ENCODE measurements around the gene ST14. TPM values are rescaled to one million over a fixed set of nuclear protein-coding genes. Genes with fewer than 3 reads are reported as not detected.

The ST14 gene
- total and polyA plus RNA-seq, 2 donors (not counting 3 experiments of a cell fraction or from before 2014, with no cell fraction given): 0.08 TPM; not detected in 1

GRCh38 chr11:130209128-130209932 is 49.7 kb downstream of the ST14 start:
- no peaks in the 10 kb centered on the region for H3K9me3 ChIP-seq (replicated peaks; ENCODE audit: control insufficient read depth, insufficient read depth, low read length)
- no peaks in the 10 kb centered on the region for H3K79me2 ChIP-seq (ENCODE audit: control insufficient read depth, insufficient read depth, low read length)
- no peaks in the 10 kb centered on the region for H4K20me1 ChIP-seq (replicated peaks; ENCODE audit: control insufficient read depth, extremely low read depth, insufficient read depth, low read length)
- H3K4me3 ChIP-seq (replicated peaks in 1 of 3; ENCODE audit: insufficient read depth in 1 of 3, low read depth in 1 of 3, low read length in 3 of 3): no peak overlapping the region
- CTCF ChIA-PET: no interaction called here
- no peak for TF ChIP-seq GATA2 (IDR thresholded peaks at IDR 0.05; ENCODE audit: insufficient read depth, insufficient read length, low read depth, low read length)
- TF ChIP-seq CTCF (IDR thresholded peaks at IDR 0.05; ENCODE audit: extremely low read depth in 1 of 2, insufficient read depth in 1 of 2, low read depth in 1 of 2, low read length in 2 of 2): no peak
- no peak for TF ChIP-seq POLR2AphosphoS5 (IDR thresholded peaks at IDR 0.05; ENCODE audit: insufficient read depth, low read depth, low read length)
- no peak for TF ChIP-seq MYC (IDR thresholded peaks at IDR 0.05; ENCODE audit: low read depth, low read length)
- POLR2A ChIA-PET: no interaction called here
- no peak overlapping the region for H3K4me2 ChIP-seq (ENCODE audit: insufficient read depth, low read length)
- H3K4me1 ChIP-seq (ENCODE audit: control insufficient read depth, extremely low read depth, insufficient read depth, low read length): no peaks in the 10 kb centered on the region
- DNase-seq (ENCODE audit: low read depth, low spot score) (no peak), FAIRE-seq (no peak)
- intact Hi-C loops (cut with micrococcal nuclease): no loop called here
- H3K27me3 ChIP-seq (ENCODE audit: control insufficient read depth in 2 of 2, insufficient read depth in 2 of 2, low read length in 2 of 2): peaks cover 0 to 6% of the 10 kb centered on the region in 2 experiments
- H2AFZ ChIP-seq (ENCODE audit: low read depth, low read length): no peak overlapping the region
- H3K36me3 ChIP-seq (ENCODE audit: control insufficient read depth in 2 of 2, extremely low read depth in 1 of 2, insufficient read depth in 2 of 2, low read length in 2 of 2): no peaks in the 10 kb centered on the region
- H3K9ac ChIP-seq (replicated peaks; ENCODE audit: extremely low read depth, insufficient read depth, low read length): no peak overlapping the region
- BruUV-seq (replicated peaks): no TSS peak
- dilution Hi-C loops (cut with MboI; ENCODE audit: extremely low pct_ligation_motif_present, low sequenced_read_pairs): no loop called here
- H3K9me1 ChIP-seq (replicated peaks; ENCODE audit: control insufficient read depth, extremely low read depth, insufficient read depth, low read length): no peaks in the 10 kb centered on the region
- no peak overlapping the region for H3K27ac ChIP-seq (ENCODE audit: insufficient read depth, low read depth, low read length)
